Loucy (cell line): Measurements from ENCODE around the gene UNC79.

Experiments
- H2AFZ ChIP-seq: fragments of 200-600 bp; sonication (generic); 2 replicates; pipeline ENCODE4 v1.6.0; 2016; ENCODE audit warnings: antibody characterized with exemption, mild to moderate bottlenecking, low read length, moderate library complexity
- H3F3A ChIP-seq: fragments of 200-600 bp; 2 replicates; pipeline ENCODE4 v1.6.0; 2016; ENCODE audit warnings: antibody characterized with exemption, low read depth, mild to moderate bottlenecking
- H3K27me3 ChIP-seq: fragments of 200-600 bp; sonication (generic); 2 replicates; pipeline ENCODE4 v1.6.1; 2014; ENCODE audit warnings: low read length, mild to moderate bottlenecking; ENCODE audit not compliant: insufficient read depth, poor library complexity, severe bottlenecking
- H3K36me3 ChIP-seq: fragments of 200-600 bp; sonication (generic); 2 replicates; pipeline ENCODE4 v1.6.1; 2016; ENCODE audit warnings: low read length; ENCODE audit not compliant: insufficient read depth
- H3K4me1 ChIP-seq: fragments of 200-600 bp; sonication (generic); 2 replicates; pipeline ENCODE4 v1.5.1; 2014; ENCODE audit warnings: low read length, mild to moderate bottlenecking; ENCODE audit not compliant: insufficient read depth, poor library complexity, severe bottlenecking
- H3K4me2 ChIP-seq: fragments of 200-600 bp; sonication (generic); 2 replicates; pipeline ENCODE4 v1.6.0; 2014; ENCODE audit warnings: antibody characterized with exemption, low read length, low read depth, mild to moderate bottlenecking; ENCODE audit not compliant: poor library complexity, severe bottlenecking
- H3K4me3 ChIP-seq: fragments of 200-600 bp; sonication (generic); 2 replicates; pipeline ENCODE4 v1.5.1; 2014; ENCODE audit warnings: low read length, mild to moderate bottlenecking, mixed read lengths; ENCODE audit not compliant: poor library complexity, severe bottlenecking
- H3K79me2 ChIP-seq: fragments of 200-600 bp; sonication (generic); 2 replicates; pipeline ENCODE4 v1.6.1; 2014; ENCODE audit warnings: low read length; ENCODE audit not compliant: insufficient read depth
- H3K9ac ChIP-seq: fragments of 200-600 bp; sonication (generic); 2 replicates; pipeline ENCODE4 v1.6.0; 2014; ENCODE audit warnings: mild to moderate bottlenecking, low read depth, low read length, moderate library complexity; ENCODE audit not compliant: poor library complexity, severe bottlenecking
- H3K9me2 ChIP-seq: fragments of 200-600 bp; sonication (generic); replicated peaks from 2 replicates; pipeline ENCODE4 v1.6.1; 2016; ENCODE audit warnings: low read depth, low read length, mixed read lengths
- H3K9me3 ChIP-seq: fragments of 200-600 bp; sonication (generic); 2 replicates; pipeline ENCODE4 v1.6.1; 2014; ENCODE audit warnings: mild to moderate bottlenecking, antibody characterized with exemption, low read length, low read depth; ENCODE audit not compliant: insufficient read depth
- H4K20me1 ChIP-seq: fragments of 200-600 bp; sonication (generic); 2 replicates; pipeline ENCODE4 v1.6.0; 2014; ENCODE audit warnings: antibody characterized with exemption, low read length, mild to moderate bottlenecking; ENCODE audit not compliant: insufficient read depth, poor library complexity, severe bottlenecking
- EZH2phosphoT487 ChIP-seq: fragments of 200-600 bp; IDR thresholded peaks from 2 replicates; pipeline ENCODE4 v1.6.1; 2018; ENCODE audit warnings: antibody characterized with exemption, mild to moderate bottlenecking, moderate library complexity, borderline replicate concordance
- TF ChIP-seq, protein P1 (sequence below): fragments of 200-600 bp; sonication (generic); conservative IDR thresholded peaks from 2 replicates; pipeline ENCODE4 v1.5.1; 2014; ENCODE audit warnings: mild to moderate bottlenecking, antibody characterized with exemption, low read length

UNC79 gene

DNA sequence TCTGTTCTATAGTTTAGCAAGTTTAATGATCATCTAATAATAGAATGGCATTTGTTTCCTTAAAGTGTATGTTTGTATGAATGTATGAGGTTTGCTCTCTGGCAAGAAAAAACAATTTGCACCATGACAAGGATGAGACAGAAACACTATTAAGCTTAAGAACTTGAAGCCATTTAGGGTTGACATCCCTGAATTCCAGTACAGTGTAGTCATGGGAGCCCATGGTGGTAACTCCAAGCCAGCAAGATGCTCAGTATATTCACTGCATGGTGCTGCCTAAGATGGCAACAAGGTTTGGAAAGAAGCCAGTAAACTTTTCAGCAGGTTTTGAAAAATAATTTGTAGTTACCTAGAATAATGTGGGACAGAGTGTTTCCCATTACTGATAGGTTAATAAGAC is 198.9 kb downstream of the UNC79 start:
- Histone ChIP-seq H3K79me2 (no peaks in the 10 kb centered on the region), H3K9me2 (no peaks in the 10 kb centered on the region), H3F3A (no peaks in the 10 kb centered on the region), H3K4me2 (no peak overlapping the region), H3K9me3 (no peaks in the 10 kb centered on the region), H4K20me1 (no peaks in the 10 kb centered on the region), H3K4me3 (no peak overlapping the region), H3K36me3 (peaks cover 11% of the 10 kb centered on the region; the same call in 1 of the 2 replicates), H3K9ac (no peak overlapping the region), H3K4me1 (no peaks in the 10 kb centered on the region), H2AFZ (no peak overlapping the region), H3K27me3 (no peaks in the 10 kb centered on the region)
- TF ChIP-seq EZH2phosphoT487, result no peak
- TF ChIP-seq, protein P1, sequence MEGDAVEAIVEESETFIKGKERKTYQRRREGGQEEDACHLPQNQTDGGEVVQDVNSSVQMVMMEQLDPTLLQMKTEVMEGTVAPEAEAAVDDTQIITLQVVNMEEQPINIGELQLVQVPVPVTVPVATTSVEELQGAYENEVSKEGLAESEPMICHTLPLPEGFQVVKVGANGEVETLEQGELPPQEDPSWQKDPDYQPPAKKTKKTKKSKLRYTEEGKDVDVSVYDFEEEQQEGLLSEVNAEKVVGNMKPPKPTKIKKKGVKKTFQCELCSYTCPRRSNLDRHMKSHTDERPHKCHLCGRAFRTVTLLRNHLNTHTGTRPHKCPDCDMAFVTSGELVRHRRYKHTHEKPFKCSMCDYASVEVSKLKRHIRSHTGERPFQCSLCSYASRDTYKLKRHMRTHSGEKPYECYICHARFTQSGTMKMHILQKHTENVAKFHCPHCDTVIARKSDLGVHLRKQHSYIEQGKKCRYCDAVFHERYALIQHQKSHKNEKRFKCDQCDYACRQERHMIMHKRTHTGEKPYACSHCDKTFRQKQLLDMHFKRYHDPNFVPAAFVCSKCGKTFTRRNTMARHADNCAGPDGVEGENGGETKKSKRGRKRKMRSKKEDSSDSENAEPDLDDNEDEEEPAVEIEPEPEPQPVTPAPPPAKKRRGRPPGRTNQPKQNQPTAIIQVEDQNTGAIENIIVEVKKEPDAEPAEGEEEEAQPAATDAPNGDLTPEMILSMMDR, result no peak

DNA sequence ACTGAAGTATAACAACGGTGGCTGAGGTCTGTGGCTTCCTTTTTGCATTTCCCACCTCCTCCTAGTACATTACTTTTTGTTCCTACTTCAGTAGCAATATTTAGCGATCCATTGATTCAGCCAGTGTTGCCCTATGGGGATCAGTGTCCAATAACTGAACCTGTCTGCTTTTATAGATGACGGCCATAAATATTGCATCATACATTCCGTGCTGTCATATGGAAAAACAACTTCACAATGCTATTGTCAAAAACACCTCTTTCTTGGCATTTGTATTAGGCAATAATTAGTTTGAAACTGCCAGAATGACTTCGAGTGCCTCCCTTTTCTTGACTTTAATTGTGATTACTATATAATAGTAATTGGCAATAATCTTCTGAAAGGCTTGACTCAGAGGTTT is 208.1 kb downstream of the UNC79 start:
- Histone ChIP-seq H3K9me3 (no peaks in the 10 kb centered on the region), H2AFZ (no peak overlapping the region), H3K27me3 (no peaks in the 10 kb centered on the region), H3K4me1 (no peaks in the 10 kb centered on the region), H3K4me2 (no peak overlapping the region), H3F3A (no peaks in the 10 kb centered on the region), H3K9ac (no peak overlapping the region), H3K9me2 (no peaks in the 10 kb centered on the region), H3K4me3 (no peak overlapping the region), H3K36me3 (peaks cover 48% of the 10 kb centered on the region; the same call in 1 of the 2 replicates), H3K79me2 (no peaks in the 10 kb centered on the region), H4K20me1 (no peaks in the 10 kb centered on the region)
- no peak for TF ChIP-seq EZH2phosphoT487
- TF ChIP-seq, protein P1, result no peak

DNA sequence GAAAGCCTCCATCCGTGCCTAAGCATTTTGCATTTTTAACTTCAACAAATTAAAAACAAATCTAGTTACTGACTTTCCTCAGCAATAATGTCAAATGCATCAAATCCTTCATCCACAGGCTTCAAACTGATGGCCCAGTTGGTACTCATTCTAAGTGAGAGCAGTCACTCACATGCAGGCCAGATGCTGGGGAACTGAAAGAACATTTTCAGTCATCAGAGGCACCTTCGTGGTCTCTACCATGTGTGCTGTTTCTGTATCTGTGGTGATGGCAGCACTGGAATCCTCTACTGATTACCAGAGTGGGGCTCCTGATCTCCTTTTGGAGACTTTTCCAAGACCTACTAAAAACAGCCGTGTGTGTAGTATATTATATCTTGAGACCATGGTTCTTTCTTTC is 212.4 kb downstream of the UNC79 start:
- no peaks in the 10 kb centered on the region for H3K4me1 ChIP-seq
- no peak overlapping the region for H3K9ac ChIP-seq
- H2AFZ ChIP-seq, result no peak overlapping the region
- H3K4me2 ChIP-seq, result no peak overlapping the region
- H3F3A ChIP-seq, result no peaks in the 10 kb centered on the region
- TF ChIP-seq EZH2phosphoT487, result no peak
- TF ChIP-seq, protein P1, result no peak
- no peaks in the 10 kb centered on the region for H3K9me2 ChIP-seq
- H3K36me3 ChIP-seq, result peaks cover 44% of the 10 kb centered on the region; the same call in 1 of the 2 replicates
- H4K20me1 ChIP-seq, result no peaks in the 10 kb centered on the region
- H3K4me3 ChIP-seq, result no peak overlapping the region
- no peaks in the 10 kb centered on the region for H3K9me3 ChIP-seq
- H3K27me3 ChIP-seq, result no peaks in the 10 kb centered on the region
- H3K79me2 ChIP-seq, result no peaks in the 10 kb centered on the region
